GM12874 (cell line): Measurements from ENCODE around the gene TAAR9.

Source experiments
- CTCF ChIP-seq: IDR thresholded peaks from 2 replicates; pipeline ENCODE4 v1.5.1; 2011; ENCODE audit warnings: low read depth, mild to moderate bottlenecking, control low read depth, low read length, moderate library complexity; ENCODE audit not compliant: insufficient read depth

TAAR9 gene

GRCh38 chr6:132569170-132569569 is 31.1 kb downstream of the TAAR9 start:
- no peak for TF ChIP-seq CTCF

GRCh38 chr6:132570221-132570777 is 32.2 kb downstream of the TAAR9 start, which contains the start of gene TAAR6:
Gene TAAR6, plus strand, starts transcription at chr6:132570322. Its CDS starts 0 bp downstream, at chr6:132570322.
- TF ChIP-seq CTCF, result no peak

- no peak for TF ChIP-seq CTCF
Measured at GRCh38 chr6:132571774-132572173, 33.7 kb downstream of the TAAR9 start.

- TF ChIP-seq CTCF, result no peak
Measured at GRCh38 chr6:132584698-132585097, 46.6 kb downstream of the TAAR9 start.

- no peak for TF ChIP-seq CTCF
Measured at GRCh38 chr6:132587424-132587823, 49.3 kb downstream of the TAAR9 start.
